Testis (tissue), 2 donors: ENCODE measurements around the gene TTC7B.

Experiments used
- POLR2A ChIP-seq: fragments of 450-650 bp; IDR thresholded peaks from one replicate; pipeline ENCODE4 v1.6.1; 2017; ENCODE audit warnings: antibody characterized with exemption, mild to moderate bottlenecking, moderate library complexity
- TF ChIP-seq, protein P1 (sequence below), 3 experiments: fragments of 450-650 bp in 2 of 3; fragments of 200-600 bp in 1 of 3; sonication (generic) in 1 of 3; IDR thresholded peaks; one replicate each; pipeline ENCODE4 v1.5.1; 2016 to 2019; ENCODE audit warnings: antibody characterized with exemption in 3 of 3, mild to moderate bottlenecking in 2 of 3, moderate library complexity in 1 of 3

DNA sequence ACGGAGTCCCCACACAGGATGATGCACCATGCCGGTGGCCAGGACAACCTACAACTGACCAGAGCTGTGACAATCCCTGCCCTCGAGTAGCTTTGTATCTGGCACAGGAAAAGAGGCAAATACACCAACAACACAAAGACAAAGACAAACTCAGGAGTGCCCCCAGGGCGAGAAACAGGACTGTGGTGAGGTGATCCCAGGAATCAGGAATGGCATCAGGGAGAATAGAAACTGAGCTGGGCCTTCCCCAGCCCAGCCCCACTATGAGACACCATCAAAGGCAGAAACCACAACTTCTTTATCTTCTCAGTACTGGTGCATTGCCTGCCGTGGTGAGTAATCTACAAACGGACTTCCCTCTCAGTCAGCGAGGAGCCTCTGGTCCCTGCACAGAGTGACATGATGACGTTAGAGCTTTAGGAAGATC lies 157.7 kb downstream of the TTC7B start:
- TF ChIP-seq, protein P1, sequence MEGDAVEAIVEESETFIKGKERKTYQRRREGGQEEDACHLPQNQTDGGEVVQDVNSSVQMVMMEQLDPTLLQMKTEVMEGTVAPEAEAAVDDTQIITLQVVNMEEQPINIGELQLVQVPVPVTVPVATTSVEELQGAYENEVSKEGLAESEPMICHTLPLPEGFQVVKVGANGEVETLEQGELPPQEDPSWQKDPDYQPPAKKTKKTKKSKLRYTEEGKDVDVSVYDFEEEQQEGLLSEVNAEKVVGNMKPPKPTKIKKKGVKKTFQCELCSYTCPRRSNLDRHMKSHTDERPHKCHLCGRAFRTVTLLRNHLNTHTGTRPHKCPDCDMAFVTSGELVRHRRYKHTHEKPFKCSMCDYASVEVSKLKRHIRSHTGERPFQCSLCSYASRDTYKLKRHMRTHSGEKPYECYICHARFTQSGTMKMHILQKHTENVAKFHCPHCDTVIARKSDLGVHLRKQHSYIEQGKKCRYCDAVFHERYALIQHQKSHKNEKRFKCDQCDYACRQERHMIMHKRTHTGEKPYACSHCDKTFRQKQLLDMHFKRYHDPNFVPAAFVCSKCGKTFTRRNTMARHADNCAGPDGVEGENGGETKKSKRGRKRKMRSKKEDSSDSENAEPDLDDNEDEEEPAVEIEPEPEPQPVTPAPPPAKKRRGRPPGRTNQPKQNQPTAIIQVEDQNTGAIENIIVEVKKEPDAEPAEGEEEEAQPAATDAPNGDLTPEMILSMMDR (IDR thresholded peaks at IDR 0.05) = no peak
- no peak for TF ChIP-seq POLR2A
